HG03095 (cell line): ENCODE data around the gene ZDBF2.
"Not testable (repeated sequence)": the region's sequence is repeated elsewhere in the genome, so short reads cannot be mapped to it uniquely, and the experiment has no call there.

Experiments
- ATAC-seq: cut with Tn5 transposase; IDR thresholded peaks from one replicate; pipeline ENCODE4 v1.9.1; 2021; ENCODE audit warnings: moderate library complexity; ENCODE audit not compliant: unreplicated experiment

The ZDBF2 gene

DNA sequence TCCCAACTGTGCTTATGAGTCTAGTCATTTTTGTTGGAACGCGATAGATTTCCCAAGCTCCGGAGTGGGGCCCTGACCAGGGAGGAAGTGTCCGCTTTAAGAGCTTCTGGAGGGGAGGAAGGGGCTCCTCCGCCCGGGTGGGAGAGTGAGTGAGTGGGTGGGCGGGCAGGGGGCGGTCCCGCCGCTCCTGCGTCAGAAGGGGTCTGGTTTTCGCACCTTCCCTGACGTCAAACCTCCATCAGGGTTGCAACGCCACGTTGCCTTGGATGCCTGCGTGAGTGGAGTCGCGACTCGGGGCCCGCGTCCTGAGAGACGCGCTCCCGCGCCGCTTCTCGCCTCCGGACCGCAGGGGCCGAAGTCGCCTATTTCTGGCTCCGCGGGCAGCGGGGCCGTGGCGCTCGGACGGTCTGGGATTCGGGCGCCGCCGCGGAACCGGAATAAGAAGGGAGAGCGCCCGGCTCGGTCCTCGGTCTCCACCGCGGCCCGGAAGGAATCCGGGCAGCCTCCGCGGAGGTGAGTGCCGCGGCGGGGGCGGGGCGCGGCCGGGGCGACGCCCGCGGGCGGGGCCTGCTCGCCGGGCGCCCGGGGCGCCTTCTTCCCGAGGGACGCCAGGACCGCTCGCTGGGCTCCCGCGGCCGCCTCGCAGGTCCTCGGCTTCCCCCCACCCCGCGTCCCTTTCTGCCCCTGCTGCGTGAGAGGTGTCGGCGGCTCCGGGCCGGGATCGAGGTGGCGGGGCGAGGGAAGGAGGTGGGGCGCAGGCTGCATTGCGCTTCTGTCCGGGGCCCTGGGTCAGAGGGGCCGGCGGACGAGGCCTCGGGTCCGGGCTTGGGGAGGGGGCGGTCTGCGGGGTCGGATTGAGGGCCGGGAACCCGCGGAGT lies at the start of gene ZDBF2:
ZDBF2 (plus strand) TSS at position 230 of the 878 bp plus-strand sequence. CDS start 7,187 bp downstream, outside the sequence.
- ATAC-seq: peak; percentile 81

DNA sequence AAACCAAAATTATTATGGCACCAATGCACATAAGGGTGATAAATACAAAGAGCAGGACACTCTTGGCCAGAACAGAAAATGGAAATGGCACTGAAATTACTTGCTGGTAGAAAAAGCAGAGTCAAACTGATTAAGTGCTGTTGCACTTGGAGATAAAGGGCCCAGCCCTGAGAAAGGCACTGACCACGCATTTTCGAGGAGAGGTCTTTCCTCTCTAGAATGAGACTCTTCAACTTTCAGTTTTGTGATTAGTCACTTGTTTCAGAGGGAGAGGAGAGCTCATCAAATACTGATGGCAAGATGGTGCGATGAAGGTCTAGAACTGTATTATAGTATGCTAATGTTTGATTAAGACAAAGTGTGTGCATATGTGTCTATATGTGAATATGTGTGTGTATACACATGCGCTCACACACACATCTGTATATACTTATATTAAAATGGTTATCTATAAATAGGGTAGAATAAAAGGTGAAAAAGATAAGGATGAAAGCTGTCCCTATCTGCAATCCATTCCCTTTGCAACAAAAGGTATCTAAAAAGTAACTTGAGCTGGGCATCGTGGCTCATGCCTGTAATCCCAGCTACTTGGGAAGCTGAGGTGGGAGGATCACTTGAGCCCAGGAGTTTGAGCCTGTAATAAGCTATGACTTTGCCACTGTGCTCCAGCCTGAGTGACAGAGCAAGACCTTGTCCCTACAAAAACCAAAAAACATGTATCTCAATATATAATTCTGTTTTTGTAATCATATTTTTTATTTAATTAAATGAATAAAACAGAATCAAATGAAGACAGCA lies 48.8 kb upstream of the ZDBF2 start:
- ATAC-seq: no peak

DNA sequence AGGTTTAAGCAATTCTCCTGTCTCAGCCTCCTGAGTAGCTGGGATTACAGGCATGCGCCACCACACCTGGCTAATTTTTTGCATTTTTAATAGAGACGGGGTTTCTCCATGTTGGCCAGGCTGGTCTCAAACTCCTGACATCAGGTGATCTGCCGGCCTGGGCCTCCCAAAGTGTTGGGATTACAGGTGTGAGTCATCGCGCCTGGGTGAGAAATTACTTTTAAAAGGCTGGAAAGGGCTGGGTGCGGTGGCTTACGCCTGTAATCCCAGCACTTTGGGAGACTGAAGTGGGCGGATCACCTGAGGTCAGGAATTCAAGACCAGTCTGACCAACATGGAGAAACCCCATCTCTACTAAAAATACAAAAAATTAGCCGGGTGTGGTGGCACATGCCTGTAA lies 45.8 kb upstream of the ZDBF2 start:
- ATAC-seq: not testable (repeated sequence)

DNA sequence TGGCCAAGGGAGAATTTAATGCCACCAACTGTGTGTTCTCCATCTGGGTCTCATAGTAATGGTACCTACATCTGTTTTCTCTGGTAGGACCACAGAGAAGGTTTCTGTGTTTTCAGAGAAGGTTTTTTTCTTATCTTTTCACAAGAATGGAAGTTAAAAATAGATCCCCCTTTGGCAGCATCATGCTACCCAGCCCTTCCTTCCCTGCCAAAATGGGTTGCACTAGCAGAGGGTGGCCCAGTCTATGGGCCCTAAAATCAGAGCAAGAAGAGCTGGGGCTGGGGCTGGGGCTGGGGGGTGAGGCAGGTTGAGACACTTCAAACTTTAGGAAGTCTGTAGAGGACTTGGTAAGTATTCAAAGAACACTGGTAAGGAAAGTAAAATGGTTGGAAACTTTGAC lies 44.8 kb upstream of the ZDBF2 start:
- no peak for ATAC-seq

DNA sequence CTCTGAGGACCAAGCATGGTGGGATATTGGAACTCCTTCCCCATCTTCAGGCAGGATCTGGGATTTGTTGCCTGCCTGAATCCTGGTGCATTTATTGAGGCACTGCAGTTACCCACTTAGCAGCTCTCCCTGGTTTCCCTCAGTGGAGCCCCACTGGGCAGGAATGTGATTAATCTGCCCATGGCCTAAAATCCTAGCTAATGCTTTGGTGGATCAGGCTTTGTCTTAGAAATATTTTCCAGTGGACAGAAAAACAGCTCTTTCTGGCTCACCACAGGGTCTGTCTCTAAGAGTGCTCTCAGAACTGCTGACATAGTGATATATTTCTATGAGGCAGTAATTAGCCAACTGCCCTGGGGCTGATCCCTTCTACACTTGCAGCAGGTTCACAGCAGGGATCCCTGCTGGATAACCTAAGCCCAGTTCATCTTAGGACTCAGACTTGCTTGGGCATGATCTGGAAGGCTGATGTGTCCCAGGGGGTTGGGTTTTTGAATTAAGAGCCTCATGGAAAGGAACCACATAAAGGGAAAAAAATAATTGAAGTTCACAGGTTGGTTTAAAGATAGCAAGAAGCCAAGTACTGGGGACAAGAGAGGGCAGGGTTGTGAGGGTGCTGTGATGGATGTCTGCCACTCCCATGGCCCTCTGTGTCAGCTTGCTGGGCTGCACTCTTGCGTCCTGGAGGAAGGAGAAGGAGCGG lies 44.3 kb upstream of the ZDBF2 start:
- no peak for ATAC-seq

DNA sequence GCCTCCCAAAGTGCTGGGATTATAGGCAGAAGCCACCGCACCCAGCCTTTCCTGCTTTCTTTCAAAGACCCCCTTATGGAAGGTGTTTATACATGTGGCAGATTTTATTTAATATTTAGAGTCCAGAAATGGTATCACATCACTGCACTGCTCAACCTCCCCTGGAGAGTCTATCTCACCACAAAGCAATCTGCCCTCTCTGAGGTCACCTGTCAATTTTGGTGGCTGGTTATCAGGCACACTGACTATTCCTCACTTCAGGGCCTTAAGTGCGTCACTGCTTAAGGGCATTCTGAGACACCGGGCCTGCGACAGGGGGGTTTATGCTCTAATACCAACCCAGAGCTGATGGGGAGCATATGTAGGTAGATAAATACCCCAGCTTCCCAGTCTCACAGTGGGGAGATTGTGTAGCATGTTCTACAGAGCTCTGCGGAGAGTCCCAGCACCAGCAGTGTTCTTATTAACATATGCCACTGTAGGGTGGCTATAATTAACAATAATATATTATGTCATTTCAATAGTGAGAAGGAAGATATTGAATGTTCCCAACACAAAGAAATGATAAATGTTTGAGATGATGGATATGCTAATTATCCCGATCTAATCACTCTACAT lies 42.7 kb upstream of the ZDBF2 start:
- ATAC-seq: no peak

DNA sequence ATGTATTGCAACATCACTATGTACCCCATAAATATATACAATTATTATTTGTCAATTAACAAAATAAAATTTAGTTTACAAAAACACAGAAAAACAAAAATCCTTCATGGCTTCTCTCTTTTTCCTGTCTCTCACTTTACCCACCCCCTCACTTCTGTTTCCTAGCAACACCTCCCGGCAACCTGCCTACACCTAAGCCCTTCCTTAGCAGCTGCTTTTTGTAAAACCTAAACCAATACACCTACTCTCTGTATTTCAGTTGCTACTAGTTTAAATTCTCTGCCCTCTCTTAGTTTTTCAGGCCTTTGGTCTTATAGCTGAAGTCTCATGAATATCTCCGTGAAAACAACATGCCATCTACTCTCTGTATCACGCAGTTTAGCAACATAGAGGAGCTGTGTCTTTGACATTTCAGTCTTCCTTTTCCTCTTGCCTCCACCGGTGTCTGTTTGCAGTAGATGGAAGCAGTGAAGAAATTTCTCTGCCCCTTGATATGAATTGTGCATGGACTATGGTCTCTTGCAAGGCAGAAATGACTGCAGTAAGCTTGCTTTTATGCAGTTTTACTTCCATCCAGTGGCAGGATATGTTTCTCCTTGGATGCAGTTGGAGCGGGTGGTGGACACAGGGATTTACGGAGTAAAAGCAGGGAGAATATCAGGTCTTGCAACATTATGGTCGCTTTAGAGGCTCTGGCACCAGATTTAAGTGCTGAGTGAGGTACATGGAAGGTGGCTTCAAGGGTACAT lies 42.0 kb upstream of the ZDBF2 start:
- ATAC-seq: no peak

DNA sequence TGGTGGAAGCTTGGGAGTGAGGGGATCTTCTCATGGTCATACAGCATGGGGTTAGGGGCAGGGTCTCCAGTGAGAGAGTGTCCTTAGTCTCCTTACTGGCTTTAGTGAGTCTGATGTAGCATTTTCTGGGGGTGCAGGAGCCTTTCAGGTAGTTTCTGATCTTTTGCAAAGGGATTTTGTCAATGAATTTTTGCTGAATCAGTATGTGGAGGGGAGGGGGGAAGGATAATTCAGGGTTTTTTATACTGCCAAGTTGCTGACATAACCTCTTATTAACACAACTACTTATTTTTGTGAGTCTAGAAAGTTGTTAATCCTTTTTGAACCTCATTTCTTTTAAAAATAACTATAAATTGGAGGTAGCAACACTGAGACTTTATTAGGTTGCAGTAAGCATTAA lies 35.3 kb upstream of the ZDBF2 start:
- ATAC-seq: no peak

DNA sequence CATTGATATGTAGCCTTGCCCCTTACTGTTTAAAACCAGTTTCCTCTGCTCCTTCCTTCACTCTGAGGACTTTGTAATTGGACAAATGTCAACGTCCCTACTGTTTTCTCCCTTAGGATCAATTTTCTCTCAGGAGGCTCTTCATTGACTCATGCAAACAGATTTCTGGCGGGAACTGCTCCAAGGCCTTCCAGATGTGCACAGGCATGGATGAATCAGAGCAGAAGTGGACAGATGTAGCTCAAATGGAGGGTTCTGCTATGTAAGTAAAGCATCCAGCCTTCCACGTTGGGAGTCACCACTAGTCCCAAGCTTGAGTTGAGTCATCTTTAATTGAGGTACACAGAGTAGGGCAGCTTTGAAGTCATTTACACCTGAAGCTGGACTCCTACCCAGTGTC lies 34.1 kb upstream of the ZDBF2 start:
- no peak for ATAC-seq

DNA sequence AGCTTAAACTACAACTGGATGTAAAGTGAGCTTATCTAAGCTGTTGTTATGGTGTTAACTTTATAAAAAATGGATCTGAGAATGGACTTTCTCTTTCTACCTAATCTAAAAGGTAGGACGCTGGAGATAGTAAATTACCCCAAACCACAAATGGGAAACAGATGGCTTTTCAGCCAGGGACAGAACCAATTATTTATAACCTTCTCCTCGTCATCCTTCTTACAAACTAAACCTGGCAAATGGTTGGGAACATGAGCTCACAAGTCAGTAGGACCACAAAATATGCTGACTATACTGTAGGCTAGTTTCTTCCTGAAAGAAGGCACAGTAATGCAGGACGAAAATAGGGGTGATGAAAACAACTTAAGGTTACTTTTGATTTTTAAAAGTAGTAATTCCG lies 32.7 kb upstream of the ZDBF2 start:
- ATAC-seq: no peak

DNA sequence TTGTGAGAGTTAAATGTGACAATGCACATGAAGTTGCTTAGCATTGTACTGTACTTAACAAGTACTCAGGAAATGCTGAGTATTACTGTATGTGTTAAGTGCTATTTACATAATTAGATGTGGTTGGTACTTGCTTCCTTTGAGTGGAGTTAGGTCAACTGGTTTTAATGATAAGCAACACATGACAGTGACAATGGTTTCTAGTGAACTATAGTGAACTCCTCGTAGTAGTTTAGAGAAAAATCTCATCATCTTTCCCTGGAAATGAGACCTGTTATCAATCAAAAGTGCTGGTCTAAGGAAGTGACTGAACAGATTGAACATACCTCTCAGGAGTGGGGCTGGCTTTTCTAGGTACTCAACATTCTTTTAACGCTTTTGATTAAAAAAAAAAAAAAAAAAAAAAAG lies 29.2 kb upstream of the ZDBF2 start:
- no peak for ATAC-seq

DNA sequence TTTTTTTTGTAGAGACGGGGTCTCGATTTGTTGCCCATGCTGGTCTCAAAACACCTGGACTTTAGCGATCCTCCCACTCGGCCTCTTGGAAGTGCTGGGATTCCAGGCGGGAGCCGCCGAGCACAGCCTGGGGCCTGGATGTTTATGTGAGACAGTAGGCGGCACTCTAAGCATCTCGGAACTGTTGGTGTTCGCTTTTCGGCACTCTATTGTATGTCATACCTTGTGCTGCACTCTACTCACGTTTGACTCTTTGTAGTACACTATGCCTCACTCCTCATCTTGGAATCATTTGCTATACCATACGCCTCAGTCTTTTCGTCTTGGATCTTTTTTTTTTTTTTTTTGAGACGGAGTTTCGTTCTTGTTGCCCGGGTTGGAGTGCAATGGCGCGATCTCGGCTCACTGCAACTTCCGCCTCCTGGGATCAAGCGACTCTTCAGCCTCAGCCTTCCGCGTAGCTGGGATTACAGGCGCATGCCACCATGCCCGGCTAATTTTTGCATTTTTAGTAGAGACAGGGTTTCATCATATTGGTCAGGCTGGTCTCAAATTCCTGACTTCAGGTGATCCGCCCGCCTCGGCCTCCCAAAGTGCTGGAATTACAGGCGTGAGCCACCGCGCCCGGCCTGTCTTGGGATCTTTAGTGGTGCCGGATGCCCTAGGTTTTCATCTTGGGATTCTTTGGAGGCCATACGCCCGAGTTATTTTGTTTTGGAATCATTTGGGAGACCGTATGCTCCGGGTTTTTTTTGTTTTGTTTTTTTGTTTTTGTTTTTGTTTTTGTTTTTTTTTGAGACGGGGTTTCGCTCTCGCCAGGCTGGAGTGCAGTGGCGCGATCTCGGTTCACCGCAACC lies 24.2 kb upstream of the ZDBF2 start:
- no peak for ATAC-seq

DNA sequence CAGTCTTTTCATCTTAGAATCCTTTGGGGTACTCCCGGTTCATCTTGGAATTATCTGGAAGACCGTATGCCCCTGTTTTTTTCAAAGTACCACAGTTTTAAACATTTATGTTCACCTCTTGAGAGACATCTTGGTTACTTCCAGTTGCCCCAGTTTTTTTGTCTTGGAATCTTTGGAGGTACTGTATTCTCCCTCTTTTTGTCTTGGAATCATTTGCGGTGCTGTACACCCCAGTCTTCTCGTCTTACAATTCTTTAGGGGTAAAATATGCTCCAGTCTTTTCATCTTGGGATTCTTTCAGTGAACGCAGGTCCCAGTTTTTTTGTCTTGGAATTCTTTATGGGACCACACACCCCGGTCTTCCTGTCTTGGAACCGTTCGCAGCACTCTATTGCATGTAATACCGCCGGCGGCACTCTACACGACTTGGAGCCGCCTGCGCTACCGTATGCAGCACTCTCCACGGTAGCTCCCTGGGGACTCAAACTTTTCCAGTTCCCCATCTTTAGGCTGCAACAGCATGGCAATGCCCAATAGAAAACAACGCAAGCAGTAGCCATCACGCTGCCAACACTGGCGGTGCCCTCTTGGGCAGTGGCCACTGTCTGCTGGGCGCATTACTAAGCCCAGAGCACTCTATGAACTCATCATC lies 21.2 kb upstream of the ZDBF2 start:
- no peak for ATAC-seq

DNA sequence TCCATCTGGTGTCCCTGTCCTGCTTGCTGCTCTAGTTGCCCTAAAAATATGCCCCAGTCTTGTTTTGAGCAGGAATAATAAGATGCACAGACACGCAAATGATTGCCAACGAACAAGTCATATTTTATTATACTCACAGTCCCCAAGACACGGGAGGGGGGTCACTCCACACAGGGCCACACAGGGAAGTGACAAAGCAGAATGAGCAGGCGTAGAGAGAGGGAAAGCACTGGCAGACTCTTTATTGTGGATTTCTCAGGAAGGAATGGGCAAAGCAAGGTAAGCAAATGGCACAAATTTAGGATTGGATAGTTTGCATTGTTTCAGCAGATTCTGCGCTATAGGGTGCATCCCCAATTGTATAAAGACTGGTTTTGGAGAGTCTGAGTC lies 20.7 kb upstream of the ZDBF2 start:
- ATAC-seq: no peak

DNA sequence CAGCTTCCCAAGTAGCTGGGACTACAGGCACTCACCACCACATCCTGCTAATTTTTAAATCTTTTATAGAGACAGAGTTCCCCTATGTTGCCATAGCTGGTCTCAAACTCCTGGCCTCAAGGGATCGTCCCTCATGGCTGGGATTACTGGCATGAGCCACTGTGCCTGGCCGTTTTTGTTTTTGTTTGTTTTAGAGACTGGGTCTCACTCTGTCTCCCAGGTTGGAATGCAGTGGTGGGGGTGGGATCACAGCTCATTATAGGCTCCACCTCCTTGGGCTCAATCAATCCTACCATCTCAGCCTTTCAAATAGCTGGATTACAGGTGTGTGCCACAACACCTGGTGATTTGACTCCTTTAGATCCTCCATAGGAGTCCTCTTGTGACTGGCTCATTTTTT lies 19.5 kb upstream of the ZDBF2 start:
- ATAC-seq: no peak

DNA sequence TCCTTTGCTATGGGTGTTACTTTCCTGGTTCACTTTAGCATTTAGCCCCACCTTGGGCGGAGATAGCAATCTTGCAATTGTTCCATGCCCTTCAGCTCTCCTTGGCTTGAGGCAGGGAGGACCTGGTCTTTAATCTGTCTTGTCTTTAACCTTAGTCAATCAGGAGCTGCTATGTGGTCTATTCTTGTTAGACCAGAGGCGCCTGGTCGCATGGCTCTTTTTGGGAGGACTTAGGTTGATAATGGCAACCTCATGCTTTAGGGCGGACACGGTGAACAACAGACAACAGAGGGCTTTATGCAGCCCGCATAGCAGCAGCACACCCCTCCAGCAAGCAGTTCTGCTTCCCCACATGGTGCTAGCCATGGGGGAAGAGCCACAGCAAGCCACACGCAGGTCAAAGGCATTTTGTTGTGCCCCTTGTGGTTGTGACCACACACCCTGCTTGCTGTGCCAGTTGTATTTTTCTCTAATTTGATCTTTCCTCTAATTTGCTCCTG lies 17.7 kb upstream of the ZDBF2 start:
- ATAC-seq: no peak

DNA sequence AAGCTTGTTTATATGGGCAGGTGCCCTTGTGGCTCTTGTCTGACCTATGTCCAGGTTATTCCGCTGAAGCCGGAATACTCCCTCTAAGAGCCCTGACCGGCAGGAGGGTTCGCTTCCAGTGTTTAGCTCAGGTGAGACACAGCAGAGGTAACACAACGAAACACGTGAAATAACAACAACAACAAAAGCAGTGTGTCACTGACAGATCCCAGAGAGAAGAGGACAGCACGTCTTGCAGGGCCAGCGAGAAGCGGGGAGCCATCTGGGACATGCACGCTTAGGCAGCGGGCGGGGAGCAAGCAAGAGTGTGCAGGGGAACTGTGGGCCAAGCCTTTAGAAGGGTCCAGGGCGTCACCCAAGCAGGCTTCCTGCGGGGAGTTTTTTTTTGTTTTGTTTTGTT lies 17.1 kb upstream of the ZDBF2 start:
- ATAC-seq: no peak

DNA sequence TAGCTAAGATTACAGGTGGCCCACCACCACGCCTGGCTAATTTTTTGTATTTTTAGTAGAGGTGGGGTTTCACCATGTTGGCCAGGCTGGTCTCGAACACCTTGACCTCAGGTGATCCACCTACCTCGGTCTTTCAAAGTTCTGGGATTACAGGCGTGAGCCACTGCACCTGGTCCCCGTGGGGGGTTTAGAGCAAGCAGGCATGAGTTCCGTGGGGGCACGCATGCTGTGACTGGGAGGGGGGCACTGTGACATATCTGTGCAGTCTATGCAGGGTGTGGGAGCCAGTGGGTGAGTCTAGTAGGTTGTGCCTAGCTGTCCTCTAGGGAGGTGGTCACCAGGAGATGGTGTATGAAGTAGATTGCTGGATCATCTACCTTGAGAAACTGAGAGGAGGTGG lies 16.6 kb upstream of the ZDBF2 start:
- ATAC-seq: no peak

DNA sequence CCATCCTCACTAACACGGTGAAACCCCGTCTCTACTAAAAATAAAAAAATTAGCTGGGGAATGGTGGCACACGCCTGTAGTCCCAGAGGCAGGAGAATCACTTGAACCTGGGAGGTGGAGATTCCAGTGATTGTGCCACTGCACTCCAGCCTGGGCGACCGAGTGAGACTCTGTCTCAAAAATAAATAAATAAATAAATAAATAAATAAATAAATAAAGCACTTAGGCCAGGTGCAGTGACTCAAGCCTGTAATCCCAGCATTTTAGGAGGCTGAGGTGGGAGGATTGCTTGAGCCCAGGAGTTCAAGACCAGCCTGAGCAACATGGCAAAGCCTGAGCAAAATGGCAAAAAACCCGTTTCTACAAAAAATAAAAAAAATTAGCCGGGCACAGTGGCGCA lies 15.8 kb upstream of the ZDBF2 start:
- not testable (repeated sequence) for ATAC-seq
